Skin epidermis (tissue), 12 donors: ENCODE measurements around the gene CTNND2.

Source experiments
- H3K27ac ChIP-seq, 21 experiments: fragments of 200-600 bp; sonication (generic) in 11 of 21; one replicate each; pipeline ENCODE4 v1.5.0; 2020; ENCODE audit warnings: mild to moderate bottlenecking in 3 of 21, inconsistent platforms in 2 of 21, moderate library complexity in 2 of 21
- H3K4me3 ChIP-seq, 7 experiments: fragments of 200-600 bp; sonication (generic) in 2 of 7; one replicate each; pipeline ENCODE4 v1.5.0; 2020; ENCODE audit warnings: inconsistent platforms in 2 of 7, mild to moderate bottlenecking in 2 of 7, moderate library complexity in 1 of 7

CTNND2 gene

GRCh38 chr5:10989577-10990263 lies 914.5 kb downstream of the CTNND2 start:
- no peak overlapping the region for H3K27ac ChIP-seq
- no peak overlapping the region for H3K4me3 ChIP-seq

- no peak overlapping the region for H3K27ac ChIP-seq
Measured at GRCh38 chr5:10988622-10989021, 915.6 kb downstream of the CTNND2 start.

GRCh38 chr5:10987925-10988504 lies 916.2 kb downstream of the CTNND2 start:
- no peak overlapping the region for H3K4me3 ChIP-seq
- no peak overlapping the region for H3K27ac ChIP-seq

More at GRCh38 chr5:10988622-10989021, 915.6 kb downstream of the CTNND2 start:
- no peak overlapping the region for H3K4me3 ChIP-seq

DNA sequence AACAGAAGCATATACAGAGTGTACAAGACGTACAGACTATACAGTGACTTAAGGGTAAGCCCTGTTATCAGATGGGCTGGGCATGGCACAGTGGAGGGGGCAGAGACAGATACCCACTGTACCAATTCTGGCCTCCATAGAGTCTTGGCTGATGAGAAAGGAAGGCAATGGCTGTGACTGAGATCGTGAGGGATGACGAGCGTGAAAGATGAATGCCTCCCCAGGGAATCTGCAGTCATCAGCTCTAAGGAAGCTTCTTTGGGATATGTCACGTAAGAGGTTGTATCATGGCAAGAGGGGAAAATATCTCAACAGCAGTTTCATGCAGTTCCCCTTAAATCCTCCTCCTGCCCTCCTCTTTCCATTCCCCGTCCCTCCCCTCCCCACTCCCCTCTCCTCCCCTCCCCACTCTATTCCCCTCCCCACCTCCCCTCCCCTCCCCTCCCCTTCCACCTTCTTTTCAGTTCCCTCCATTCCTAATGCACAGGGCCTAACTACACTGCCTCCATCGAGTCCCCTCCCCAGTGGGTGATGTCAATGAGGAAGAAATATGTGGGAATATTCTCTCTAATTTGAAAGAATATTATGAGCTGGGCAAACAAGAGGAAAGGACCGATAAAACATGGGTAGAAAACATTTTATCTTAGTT lies 916.8 kb downstream of the CTNND2 start:
- Histone ChIP-seq H3K27ac (no peak overlapping the region), H3K4me3 (no peak overlapping the region)

DNA sequence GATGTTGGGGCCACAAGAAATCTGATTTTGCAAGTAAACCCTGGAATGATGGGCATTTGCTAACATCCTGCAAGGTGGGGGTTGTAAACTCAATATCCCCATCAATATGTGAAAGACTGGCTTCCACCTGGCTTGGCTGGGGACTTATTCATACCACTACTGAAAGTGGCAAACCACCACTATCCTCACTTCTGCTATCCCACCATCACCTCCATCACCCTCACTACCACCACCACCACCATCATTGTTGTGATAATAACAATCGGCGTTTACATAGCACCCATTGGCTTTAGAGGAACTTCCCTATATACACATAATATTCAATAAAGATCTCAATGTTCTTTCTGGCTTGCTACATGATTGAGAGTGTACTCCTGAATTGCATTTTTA lies 918.5 kb downstream of the CTNND2 start:
- H3K4me3 ChIP-seq = no peak overlapping the region
- no peak overlapping the region for H3K27ac ChIP-seq

DNA sequence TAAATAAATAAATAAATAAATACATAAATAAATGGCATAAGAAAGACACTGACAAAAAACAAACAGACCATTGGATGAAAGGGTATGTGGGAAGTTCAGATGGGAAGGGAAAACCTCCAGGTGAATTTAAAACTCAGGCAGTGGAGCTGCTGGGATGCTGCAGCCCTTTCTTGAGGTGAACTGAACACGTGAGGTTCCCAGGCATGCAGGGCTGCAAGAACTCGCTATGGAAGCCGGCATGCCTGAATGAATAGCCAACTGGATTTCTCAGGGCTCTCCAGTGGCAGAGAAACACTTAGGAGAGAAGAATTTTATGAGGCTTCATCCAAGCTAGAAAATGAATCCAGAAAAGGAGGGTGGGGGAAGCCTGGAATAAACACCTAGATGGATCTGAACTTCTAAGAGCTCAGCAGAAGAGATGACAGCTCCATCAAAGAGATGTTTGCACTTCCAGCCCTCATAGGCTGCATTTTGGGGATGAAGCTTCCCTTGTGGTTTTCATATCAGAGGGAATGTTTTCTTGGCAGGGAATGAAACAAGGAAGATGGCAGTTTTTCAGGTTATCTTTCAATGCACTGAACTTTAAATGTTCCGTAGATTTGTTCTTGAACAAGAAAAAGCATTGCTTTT lies 919.0 kb downstream of the CTNND2 start:
- Histone ChIP-seq H3K4me3 (no peak overlapping the region), H3K27ac (no peak overlapping the region)

DNA sequence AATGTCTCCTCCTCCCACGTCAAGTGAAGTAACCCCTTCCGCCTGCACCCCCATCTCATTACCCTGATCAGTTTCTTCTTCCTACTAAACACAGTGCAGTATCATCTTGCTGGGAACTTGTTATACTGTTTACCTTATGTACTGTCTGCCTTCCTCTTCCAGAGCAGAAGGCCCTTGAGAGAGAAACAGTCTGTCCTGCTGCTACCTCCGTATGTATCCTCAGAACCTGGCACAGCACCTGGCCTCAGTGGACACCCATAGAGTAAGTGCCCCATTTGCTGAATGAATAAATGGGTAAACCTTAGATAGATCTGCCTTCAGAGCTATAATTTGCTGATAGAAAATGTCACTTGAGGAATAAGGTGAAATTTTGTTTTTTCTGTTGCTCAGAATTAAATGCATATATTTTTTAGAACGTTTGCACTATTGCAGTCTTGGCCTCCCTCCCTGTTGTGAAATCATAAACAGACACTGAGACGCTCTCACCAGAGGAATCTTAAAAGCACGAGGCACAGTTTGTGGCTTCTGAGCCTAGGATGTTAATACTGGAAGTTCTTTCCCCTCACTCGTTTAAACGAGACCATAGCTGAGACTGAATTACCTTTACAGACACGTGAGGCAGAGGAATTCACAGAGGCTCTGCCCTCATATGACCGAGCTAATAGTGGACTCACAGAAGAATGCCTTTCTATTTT lies 920.1 kb downstream of the CTNND2 start:
- Histone ChIP-seq H3K4me3 (no peak overlapping the region), H3K27ac (no peak overlapping the region)

DNA sequence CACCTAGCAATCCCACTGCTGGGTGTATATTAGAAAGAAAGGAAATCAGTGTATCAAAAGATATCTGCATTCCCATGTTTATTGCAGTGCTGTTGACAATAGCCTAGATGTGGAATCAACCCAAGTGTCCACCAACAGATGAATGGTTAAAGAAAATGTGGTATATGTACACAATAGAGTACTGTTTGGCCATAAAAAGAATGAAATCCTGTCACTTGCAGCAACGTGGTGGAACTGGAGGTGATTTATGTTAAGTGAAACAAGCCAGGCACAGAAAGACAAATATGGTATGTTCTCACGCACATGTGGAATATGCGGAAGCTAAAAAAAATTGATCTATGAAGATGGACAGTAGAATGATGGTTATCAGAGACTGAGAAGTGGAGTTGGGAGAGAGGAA lies 921.6 kb downstream of the CTNND2 start:
- no peak overlapping the region for H3K4me3 ChIP-seq
- no peak overlapping the region for H3K27ac ChIP-seq

DNA sequence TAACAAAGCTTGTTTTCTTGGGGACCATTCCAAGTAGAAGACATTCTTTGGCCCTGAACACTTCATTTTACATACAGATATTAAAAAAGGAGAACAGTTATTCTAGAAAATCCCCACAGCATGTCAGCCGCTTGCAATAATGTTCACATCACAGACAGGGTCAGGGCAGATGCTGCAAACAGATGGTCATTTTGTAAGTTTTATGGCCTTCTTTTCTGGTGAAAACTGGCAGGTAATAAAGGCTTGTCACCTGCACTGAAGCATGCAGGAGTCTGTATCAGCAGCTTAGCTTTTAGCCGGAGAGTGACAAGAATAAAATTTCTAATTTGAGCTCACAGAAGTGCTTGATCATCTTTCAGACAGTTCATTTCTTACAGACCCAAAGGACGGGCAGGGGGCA lies 922.3 kb downstream of the CTNND2 start:
- Histone ChIP-seq H3K4me3 (no peak overlapping the region), H3K27ac (no peak overlapping the region)

GRCh38 chr5:10977011-10977410 lies 927.2 kb downstream of the CTNND2 start:
- no peak overlapping the region for H3K27ac ChIP-seq
- no peak overlapping the region for H3K4me3 ChIP-seq

- no peak overlapping the region for H3K27ac ChIP-seq
- H3K4me3 ChIP-seq = no peak overlapping the region
Measured at GRCh38 chr5:10975945-10976344, 928.3 kb downstream of the CTNND2 start.

DNA sequence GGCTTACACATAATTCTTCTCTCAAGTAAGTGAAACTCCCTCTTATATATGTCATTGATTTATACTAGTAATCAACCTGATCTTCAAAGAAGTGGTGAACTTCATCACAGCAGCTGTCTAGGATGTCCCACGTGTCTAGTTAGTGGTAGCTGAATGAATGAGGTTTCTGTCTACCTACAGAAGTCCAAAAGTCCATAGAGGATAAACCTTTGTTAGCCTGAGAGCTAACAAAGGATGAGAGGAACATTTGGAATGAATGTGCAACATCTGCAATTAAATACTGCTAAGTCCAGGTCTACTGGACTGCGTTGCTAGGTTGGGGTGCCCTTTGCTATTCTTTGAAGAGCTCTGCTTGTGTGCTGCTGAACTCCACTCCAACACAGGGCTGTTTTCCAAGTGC lies 929.4 kb downstream of the CTNND2 start:
- H3K4me3 ChIP-seq = no peak overlapping the region
- H3K27ac ChIP-seq = no peak overlapping the region

DNA sequence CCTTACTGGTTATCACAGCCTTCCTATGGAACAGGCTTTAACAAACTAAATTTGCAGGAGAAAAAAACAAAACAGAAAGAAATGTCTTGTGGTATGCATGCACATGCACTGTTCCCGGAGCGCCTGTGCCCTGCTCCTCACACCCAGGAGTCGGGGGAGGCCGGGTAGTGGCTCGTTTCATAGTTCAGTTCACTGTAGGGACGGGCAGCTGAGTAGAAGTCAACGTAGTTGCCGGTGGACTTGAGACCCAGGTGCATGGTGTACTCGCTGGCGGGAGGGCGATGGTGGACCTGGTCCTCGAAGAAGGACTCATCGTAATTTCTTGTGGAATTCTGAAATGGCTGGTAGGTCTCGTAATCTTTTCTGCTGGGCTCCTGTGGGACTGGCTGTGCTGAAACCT lies 930.9 kb downstream of the CTNND2 start:
- Histone ChIP-seq H3K27ac (no peak overlapping the region), H3K4me3 (no peak overlapping the region)

GRCh38 chr5:10969684-10970180 lies 934.5 kb downstream of the CTNND2 start:
- Histone ChIP-seq H3K27ac (no peak overlapping the region), H3K4me3 (no peak overlapping the region)

DNA sequence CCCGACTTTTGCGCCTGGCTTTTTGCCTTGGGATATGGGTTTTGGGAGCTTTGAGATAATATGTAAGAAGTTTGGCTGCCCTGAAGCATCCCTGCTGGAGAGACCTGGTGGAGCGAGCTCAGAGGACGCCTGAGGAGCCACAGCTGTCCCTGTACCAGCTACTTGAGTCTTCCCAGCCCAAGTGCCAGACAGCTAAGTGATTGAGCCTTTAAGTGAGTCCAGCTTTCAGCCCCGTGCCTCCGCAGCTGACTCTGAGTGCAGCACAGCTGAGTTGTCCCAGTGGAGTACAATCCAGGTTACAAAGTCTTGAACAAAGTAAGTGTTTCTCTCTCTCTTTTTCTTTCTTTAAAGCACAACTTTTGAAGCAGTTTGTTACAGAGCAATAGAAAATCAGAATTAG lies 939.4 kb downstream of the CTNND2 start:
- H3K27ac ChIP-seq = no peak overlapping the region
- no peak overlapping the region for H3K4me3 ChIP-seq

- Histone ChIP-seq H3K4me3 (no peak overlapping the region), H3K27ac (no peak overlapping the region)
Measured at GRCh38 chr5:10958728-10959127, 945.5 kb downstream of the CTNND2 start.

DNA sequence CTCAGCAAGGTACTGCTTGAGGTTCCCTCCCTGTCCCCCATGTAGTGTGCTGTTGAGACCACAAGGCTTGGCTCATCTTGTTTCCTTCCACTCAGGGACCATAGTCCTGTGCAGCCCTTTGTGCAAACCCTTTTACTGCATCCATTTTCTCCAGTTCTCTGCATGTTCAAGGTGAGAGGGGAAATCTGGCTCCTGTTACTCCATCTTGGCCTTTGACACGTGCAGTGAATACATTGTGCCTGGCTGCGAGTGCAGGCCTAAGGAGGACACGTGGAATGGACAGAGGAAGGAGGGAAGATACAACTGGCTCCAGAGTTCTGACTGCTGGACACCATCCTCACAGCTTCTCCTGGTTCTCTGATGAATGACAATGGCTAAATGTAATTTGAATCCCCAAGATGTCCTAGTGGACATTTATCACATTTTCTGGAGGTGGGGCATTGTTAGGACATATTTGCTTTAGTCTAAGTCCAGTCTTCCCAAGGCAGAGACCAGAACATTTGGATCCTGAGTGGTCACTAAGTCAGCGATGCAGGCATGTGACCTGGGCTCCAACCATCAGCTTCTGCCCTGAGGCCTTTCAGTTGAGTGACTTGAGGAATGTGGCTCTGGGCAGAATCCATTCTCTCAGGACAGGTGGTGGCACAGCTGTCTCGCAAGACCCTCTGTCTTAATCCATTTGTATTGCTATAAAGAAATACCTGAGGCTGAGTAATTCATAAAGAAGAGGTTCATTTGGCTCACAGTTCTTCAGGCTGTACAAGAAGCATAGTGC lies 954.2 kb downstream of the CTNND2 start:
- no peak overlapping the region for H3K4me3 ChIP-seq
- no peak overlapping the region for H3K27ac ChIP-seq

DNA sequence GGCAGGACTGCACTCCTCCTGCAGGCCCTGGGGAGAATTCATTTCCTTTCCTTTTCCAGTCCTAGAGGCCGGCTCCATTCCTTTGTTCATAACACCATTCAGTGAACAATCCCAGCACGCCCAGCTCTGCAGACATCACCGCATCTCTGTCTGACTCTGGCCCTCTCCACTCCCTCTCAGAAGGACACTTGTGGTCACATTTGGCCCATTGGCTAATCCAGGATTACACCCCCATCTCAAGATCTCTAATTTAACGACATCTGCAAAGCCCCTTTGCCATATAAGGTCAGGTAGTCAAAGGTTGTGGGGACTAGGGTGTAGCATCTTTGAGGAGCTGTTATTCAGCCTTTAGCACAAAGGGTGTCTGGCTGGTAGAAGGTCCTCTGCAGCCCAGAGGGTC lies 958.2 kb downstream of the CTNND2 start:
- H3K27ac ChIP-seq = no peak overlapping the region
- H3K4me3 ChIP-seq = no peak overlapping the region

GRCh38 chr5:10941900-10942299 lies 962.3 kb downstream of the CTNND2 start:
- no peak overlapping the region for H3K27ac ChIP-seq
- no peak overlapping the region for H3K4me3 ChIP-seq
